Breast epithelium (tissue), 4 donors: ENCODE measurements around the gene ESRRA. TPM values are rescaled to one million over a fixed set of nuclear protein-coding genes. Genes with fewer than 3 reads are reported as not detected.
A peak's percentile ranks its signal among the peaks of the same experiment; 100 is the strongest.

Source experiments
- DNase-seq, 2 donors: peaks; one replicate each; pipeline ENCODE4 v3.0.0-alpha.2; 2019; ENCODE audit warnings: low spot score in 2 of 2
- H3K27ac ChIP-seq, 2 donors: fragments of 200-600 bp; sonication (generic) in 1 of 2; one replicate each; pipeline ENCODE4 v1.5.1; 2016 to 2019; ENCODE audit warnings: mild to moderate bottlenecking in 1 of 2
- H3K27me3 ChIP-seq, 2 donors: fragments of 200-600 bp; sonication (generic) in 1 of 2; one replicate each; pipeline versions ENCODE4 v1.5.1 to v1.6.0; 2017 to 2019; ENCODE audit warnings: control low read depth in 1 of 2, mild to moderate bottlenecking in 1 of 2
- H3K36me3 ChIP-seq: fragments of 200-600 bp; one replicate; pipeline ENCODE4 v1.5.1; 2019
- H3K4me1 ChIP-seq, 2 donors: fragments of 200-600 bp; sonication (generic); one replicate each; pipeline ENCODE4 v1.5.1; 2016 to 2019; ENCODE audit warnings: control low read depth in 1 of 2
- H3K4me3 ChIP-seq, 3 donors: fragments of 200-600 bp; sonication (generic); 1 replicate in 2 of 3; 2 replicates in 1 of 3; pipeline ENCODE4 v1.5.1; 2016 to 2019; ENCODE audit warnings: mild to moderate bottlenecking in 3 of 3, moderate library complexity in 2 of 3
- H3K9me3 ChIP-seq, 2 donors: fragments of 200-600 bp; sonication (generic) in 1 of 2; one replicate each; pipeline ENCODE4 v1.5.1; 2016 to 2019; ENCODE audit warnings: control low read depth in 1 of 2
- POLR2A ChIP-seq: fragments of 450-650 bp; IDR thresholded peaks from one replicate; pipeline ENCODE4 v1.6.1; 2016; ENCODE audit warnings: antibody characterized with exemption, mild to moderate bottlenecking, moderate library complexity
- POLR2AphosphoS5 ChIP-seq, 3 donors: sonication (generic); formaldehyde crosslinking; IDR thresholded peaks; one replicate each; pipeline ENCODE4 v1.6.1; 2017; ENCODE audit warnings: antibody characterized with exemption in 3 of 3
- intact Hi-C: fragments of 100-400 bp; cut with DNase I; formaldehyde crosslinking; loops from one replicate; pipeline ENCODE4 v1.15.1; 2023; ENCODE audit warnings: low total_unique reads
- total RNA-seq, 3 donors: library from RNA; depleted of rRNA; stranded (reverse); fragments of >200 nt; gene quantifications; one replicate each; pipeline ENCODE4 v1.1.0, GENCODE V29; 2016
- TF ChIP-seq, protein P1 (sequence below), 3 donors: fragments of 450-650 bp; IDR thresholded peaks; one replicate each; pipeline ENCODE4 v1.5.1; 2016 to 2017; ENCODE audit warnings: antibody characterized with exemption in 3 of 3, mild to moderate bottlenecking in 3 of 3, moderate library complexity in 3 of 3

The ESRRA gene
- total RNA-seq, result 10 to 100 TPM; 38.2 to 43.9 (median 39.5) TPM

DNA sequence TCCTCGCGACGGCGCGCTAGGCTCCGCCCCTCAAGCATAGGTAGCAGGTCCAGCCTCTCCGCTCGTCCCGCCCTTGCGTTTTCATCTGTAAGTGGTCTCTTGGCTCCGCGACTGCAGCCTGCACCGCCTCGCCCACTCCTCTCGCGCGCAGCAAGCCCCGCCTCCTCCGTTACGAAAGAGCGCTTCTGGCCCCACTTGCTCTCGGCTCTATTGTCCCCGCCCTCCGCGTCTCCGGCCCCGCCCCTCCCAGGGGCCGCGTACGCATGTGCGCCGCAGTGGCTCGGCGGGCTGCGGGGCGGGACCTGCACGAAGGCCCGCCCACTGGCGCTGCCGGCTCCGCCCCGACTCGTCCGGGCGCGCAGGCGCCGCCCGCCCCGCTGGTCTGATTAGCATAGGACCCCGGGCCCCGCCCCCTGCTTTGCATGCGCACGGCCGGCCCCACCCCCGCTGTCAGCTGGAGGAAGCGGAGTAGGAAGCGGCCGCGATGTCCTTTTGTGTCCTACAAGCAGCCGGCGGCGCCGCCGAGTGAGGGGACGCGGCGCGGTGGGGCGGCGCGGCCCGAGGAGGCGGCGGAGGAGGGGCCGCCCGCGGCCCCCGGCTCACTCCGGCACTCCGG is at the start of gene ESRRA:
TSS of gene ESRRA (plus strand) at position 450 of the 616 bp plus-strand sequence. CDS start 1,656 bp downstream, outside the sequence.
- intact Hi-C loops, result no loop called here
- Histone ChIP-seq H3K9me3 (no peaks in the 10 kb centered on the region), H3K36me3 (no peaks in the 10 kb centered on the region), H3K27me3 (peaks cover 0 to 7% of the 10 kb centered on the region in 2 donors), H3K4me1 (peaks cover 9 to 16% of the 10 kb centered on the region in 2 donors), H3K4me3 (peak within 1 kb of the TSS; percentile 62 to 75 (median 69)), H3K27ac (peak within 1 kb of the TSS; percentile 89 to 90)
- TF ChIP-seq POLR2A (no peak), POLR2AphosphoS5 (IDR thresholded peaks at IDR 0.05) (peak in 1 of 3 donors; percentile 68)
- TF ChIP-seq, protein P1, sequence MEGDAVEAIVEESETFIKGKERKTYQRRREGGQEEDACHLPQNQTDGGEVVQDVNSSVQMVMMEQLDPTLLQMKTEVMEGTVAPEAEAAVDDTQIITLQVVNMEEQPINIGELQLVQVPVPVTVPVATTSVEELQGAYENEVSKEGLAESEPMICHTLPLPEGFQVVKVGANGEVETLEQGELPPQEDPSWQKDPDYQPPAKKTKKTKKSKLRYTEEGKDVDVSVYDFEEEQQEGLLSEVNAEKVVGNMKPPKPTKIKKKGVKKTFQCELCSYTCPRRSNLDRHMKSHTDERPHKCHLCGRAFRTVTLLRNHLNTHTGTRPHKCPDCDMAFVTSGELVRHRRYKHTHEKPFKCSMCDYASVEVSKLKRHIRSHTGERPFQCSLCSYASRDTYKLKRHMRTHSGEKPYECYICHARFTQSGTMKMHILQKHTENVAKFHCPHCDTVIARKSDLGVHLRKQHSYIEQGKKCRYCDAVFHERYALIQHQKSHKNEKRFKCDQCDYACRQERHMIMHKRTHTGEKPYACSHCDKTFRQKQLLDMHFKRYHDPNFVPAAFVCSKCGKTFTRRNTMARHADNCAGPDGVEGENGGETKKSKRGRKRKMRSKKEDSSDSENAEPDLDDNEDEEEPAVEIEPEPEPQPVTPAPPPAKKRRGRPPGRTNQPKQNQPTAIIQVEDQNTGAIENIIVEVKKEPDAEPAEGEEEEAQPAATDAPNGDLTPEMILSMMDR (IDR thresholded peaks at IDR 0.05), result no peak
- peak; percentile 99 to 100 for DNase-seq

DNA sequence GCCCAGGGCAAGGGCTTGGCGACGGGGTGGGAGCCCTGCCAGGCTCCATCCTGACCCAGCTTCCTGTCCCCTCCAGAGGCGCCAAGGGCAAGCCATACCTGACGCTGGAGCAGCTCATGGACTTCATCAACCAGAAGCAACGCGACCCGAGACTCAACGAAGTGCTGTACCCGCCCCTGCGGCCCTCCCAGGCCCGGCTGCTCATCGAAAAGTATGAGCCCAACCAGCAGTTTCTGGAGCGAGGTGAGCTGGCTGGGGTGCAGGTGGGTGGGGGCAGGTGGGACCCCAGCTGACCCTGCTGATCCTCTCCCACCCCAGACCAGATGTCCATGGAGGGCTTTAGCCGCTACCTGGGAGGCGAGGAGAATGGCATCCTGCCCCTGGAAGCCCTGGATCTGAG is 49.0 kb upstream of the ESRRA start:
- no peak for DNase-seq
- no peaks in the 10 kb centered on the region for H3K36me3 ChIP-seq
- intact Hi-C loops, result no loop called here
- H3K4me3 ChIP-seq, result no peak overlapping the region
- no peaks in the 10 kb centered on the region for H3K9me3 ChIP-seq
- H3K4me1 ChIP-seq, result peaks cover 8 to 9% of the 10 kb centered on the region in 2 donors
- no peaks in the 10 kb centered on the region for H3K27me3 ChIP-seq
- TF ChIP-seq POLR2AphosphoS5 (IDR thresholded peaks at IDR 0.05) (no peak), POLR2A (no peak)
- TF ChIP-seq, protein P1 (IDR thresholded peaks at IDR 0.05), result no peak
- no peak overlapping the region for H3K27ac ChIP-seq

DNA sequence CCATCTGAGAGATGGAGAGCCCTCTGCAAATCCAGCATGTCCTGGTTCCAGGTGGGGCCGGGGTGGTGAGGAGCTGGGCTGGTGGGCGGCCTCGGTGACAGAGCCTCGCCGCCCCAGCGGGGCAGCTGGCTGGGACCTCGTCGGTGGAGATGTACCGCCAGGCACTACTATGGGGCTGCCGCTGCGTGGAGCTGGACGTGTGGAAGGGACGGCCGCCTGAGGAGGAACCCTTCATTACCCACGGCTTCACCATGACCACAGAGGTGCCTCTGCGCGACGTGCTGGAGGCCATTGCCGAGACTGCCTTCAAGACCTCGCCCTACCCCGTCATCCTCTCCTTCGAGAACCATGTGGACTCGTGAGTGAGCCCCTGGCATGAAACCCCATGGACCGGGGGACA is 47.0 kb upstream of the ESRRA start:
- Histone ChIP-seq H3K27me3 (no peaks in the 10 kb centered on the region), H3K27ac (no peak overlapping the region), H3K36me3 (no peaks in the 10 kb centered on the region), H3K4me1 (no peaks in the 10 kb centered on the region), H3K9me3 (no peaks in the 10 kb centered on the region), H3K4me3 (no peak overlapping the region)
- intact Hi-C loops, result no loop called here
- TF ChIP-seq POLR2AphosphoS5 (IDR thresholded peaks at IDR 0.05) (no peak), POLR2A (no peak)
- TF ChIP-seq, protein P1 (IDR thresholded peaks at IDR 0.05), result no peak
- no peak for DNase-seq

DNA sequence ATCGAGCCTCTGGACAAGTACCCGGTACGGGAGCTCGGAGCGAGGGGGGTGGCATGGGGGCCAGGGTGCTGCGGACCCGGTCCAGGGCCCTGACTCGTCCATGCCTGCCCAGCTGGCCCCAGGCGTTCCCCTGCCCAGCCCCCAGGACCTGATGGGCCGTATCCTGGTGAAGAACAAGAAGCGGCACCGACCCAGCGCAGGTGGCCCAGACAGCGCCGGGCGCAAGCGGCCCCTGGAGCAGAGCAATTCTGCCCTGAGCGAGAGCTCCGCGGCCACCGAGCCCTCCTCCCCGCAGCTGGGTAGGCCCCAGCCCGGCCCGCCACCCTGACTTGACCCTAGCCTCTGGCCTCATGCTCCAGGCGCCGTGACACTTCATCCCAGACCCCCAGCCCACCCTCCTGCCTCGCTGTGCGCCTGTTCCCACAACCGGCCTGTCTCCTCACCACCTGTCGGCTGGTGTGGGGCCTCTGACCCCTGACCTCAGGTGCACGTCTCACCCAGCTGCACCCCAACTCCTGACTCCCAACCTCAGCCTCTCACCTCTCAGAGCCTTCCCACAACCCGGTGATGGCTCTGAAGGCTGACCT is 46.3 kb upstream of the ESRRA start:
- intact Hi-C loops, result no loop called here
- Histone ChIP-seq H3K9me3 (no peaks in the 10 kb centered on the region), H3K4me1 (no peaks in the 10 kb centered on the region), H3K4me3 (no peak overlapping the region), H3K36me3 (no peaks in the 10 kb centered on the region), H3K27ac (no peak overlapping the region), H3K27me3 (no peaks in the 10 kb centered on the region)
- TF ChIP-seq POLR2AphosphoS5 (IDR thresholded peaks at IDR 0.05) (no peak), POLR2A (no peak)
- TF ChIP-seq, protein P1 (IDR thresholded peaks at IDR 0.05), result no peak
- DNase-seq, result no peak

DNA sequence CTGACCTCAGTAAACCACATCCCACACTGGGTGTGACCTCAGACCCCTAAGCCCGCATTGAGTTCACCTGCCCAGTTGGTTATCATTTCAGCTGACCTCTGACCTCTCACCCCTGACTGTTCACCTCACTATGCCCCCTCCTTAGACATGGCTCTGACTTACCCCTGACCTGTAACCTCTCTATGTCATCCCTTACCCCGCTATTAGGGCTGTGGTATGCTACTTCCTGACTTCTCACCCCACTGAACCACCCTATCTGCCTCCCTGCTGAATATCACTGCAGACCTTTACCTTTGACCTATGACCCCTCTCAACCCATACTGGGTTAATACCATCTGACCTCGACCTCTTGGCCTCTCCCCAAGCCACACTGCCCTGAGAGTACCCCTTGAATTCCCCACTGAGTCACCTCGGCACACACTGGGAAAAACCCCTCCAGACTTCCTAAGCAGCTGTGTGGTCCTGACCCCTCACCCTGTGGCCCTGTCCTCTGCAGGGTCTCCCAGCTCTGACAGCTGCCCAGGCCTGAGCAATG is 45.7 kb upstream of the ESRRA start:
- Histone ChIP-seq H3K36me3 (no peaks in the 10 kb centered on the region), H3K4me1 (no peaks in the 10 kb centered on the region), H3K27ac (no peak overlapping the region), H3K9me3 (no peaks in the 10 kb centered on the region), H3K27me3 (no peaks in the 10 kb centered on the region), H3K4me3 (no peak overlapping the region)
- intact Hi-C loops, result no loop called here
- DNase-seq, result no peak
- TF ChIP-seq POLR2AphosphoS5 (IDR thresholded peaks at IDR 0.05), result no peak
- no peak for TF ChIP-seq POLR2A
- TF ChIP-seq, protein P1 (IDR thresholded peaks at IDR 0.05), result no peak
